AG08395 (cell line): Measurements from ENCODE around the gene ARL16.

Experiments
- DNase-seq: peaks from one replicate; pipeline ENCODE4 v3.0.0; 2012; ENCODE audit warnings: mixed read lengths, low spot score

The ARL16 gene, protein sequence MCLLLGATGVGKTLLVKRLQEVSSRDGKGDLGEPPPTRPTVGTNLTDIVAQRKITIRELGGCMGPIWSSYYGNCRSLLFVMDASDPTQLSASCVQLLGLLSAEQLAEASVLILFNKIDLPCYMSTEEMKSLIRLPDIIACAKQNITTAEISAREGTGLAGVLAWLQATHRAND

DNA sequence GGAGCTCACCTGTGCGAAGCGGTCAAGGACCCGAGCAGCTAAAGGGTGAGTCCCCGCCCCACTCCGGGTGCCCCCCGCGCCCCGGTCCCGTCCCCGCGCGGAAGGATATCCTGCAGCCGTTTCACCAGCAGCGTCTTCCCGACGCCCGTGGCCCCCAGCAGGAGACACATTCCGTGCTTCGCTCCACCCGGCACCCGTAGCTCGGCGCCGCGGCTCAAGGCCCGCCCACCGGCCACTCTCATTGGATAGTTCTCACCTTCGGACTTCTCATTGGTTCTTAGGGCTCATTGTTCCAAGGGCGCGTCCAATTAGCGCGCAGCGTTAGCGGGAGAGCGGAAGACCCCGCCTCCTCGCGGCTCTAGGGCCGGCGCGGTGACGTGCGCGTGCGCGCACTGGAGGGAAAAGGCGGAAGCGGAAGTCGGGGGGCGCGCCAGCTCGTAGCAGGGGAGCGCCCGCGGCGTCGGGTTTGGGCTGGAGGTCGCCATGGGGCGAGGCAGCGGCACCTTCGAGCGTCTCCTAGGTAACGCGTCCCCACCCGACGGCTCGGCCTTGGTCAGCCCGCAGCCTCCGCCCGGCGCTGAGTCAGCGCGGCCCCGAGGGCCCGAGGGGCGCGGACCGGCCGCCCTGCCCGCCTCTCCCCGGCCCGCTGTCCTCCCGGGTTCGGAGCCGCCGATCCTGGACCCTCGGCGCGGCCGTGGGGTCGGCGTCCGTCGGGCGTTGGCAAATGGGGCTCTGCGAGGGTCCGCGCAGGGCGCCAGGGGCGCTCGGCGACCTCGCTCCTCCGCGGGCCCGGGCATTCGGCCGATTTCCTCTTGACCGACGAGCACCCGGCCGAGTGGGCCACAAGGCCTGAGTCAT, at the start of gene ARL16, which contains the start of gene HGS:
TSS of gene ARL16 (minus strand) at position 214 of the 858 bp plus-strand sequence. CDS start at position 170, 44 bp downstream.
TSS of gene HGS (plus strand) at position 428 of the 858 bp plus-strand sequence. CDS start at position 484, 56 bp downstream.
- peak; percentile 100 for DNase-seq

DNA sequence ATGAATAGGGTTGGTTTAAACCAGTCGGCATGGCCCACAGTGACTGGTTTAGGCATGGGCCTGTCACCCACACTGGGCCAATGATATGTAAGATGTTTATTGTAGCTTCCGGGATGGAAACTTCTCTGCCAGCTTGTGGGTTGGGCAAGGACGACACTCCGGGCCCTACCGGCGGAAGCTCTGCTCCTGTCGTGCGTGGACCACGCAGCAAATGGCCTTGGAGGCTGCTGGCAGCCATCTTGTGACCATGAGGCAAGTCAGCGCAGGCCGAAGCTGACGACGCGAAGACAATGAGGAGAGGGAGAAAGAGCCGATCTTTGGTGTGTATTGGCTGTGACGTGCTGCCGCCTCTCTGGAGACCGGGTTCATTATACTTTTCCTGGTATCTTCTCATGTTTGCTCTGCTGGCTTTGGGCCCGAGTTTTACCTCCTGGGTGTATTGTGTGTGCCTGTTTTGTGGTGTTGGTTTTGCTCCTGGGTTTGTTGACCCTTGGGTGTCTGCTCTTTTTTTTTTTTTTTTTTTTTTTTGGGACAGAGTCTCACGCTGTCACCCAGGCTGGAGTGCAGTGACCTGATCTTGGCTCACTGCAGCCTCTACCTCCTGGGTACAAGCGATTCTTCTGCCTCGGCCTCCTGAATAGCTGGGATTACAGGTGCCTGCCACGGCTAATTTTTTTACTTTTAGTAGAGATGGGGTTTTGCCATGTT, 43.9 kb upstream of the ARL16 start:
- no peak for DNase-seq

DNA sequence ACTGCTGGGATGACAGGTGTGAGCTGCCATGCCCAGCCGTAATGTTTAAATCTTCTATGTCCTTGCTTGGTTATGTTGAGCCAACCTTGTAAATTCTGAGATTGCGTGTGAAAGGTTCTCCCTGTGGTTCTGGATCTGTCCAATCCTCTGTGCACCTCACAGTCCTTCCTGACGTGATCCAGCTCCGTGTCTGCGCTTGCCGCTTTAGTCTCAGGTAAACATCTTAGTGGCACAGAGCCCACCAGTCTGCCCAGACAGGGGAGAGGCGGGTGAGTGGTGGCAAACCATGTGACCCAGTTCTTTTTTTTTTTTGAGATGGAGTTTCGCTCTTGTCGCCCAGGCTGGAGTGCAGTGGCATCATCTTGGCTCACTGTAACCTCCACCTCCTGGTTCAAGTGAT, 42.4 kb upstream of the ARL16 start:
- DNase-seq = no peak

DNA sequence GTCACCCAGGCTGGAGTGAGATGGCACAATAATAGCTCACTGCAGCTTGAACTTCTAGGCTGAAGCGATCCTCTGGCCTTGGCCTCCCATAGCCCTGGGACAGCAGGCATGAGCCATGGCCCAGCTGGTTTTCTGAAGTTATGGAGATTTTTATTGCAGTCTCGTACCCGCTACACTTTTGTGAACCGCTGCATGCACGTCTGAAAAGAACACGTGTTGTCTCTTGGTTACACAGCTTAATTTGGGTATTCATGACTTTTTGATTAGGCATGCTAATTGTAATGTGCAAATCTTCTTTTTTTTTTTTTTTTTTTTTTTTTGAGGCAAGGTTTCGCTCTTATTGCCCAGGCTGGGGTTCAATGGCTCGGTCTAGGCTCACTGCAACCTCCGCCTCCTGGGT, 41.8 kb upstream of the ARL16 start:
- DNase-seq = no peak

DNA sequence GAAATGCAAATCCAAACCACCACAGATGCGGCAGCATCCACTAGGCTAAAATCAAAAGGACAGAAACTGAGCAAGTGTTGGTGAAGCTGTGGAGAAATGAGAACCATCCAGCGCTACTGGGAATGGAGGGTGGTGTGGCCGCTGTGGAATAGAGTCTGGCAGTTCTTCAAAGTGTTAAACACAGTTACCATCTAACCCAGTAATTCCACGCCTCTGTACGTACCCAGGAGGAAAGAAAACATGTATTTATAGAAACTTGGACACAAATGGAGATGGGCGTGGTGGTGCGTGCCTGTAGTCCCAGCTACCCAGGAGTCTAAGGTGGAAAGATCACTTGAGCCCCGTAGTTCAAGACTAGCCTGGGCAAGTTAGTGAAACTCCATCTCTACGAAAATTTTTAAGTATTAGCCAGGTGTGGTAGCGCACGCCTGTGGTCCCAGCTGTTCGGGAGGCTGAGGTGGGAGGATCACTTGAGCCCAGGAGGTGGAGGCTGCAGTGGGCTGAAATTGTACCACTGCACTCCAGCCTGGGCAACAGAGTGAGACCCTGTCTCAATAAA, 40.1 kb upstream of the ARL16 start:
- no peak for DNase-seq

DNA sequence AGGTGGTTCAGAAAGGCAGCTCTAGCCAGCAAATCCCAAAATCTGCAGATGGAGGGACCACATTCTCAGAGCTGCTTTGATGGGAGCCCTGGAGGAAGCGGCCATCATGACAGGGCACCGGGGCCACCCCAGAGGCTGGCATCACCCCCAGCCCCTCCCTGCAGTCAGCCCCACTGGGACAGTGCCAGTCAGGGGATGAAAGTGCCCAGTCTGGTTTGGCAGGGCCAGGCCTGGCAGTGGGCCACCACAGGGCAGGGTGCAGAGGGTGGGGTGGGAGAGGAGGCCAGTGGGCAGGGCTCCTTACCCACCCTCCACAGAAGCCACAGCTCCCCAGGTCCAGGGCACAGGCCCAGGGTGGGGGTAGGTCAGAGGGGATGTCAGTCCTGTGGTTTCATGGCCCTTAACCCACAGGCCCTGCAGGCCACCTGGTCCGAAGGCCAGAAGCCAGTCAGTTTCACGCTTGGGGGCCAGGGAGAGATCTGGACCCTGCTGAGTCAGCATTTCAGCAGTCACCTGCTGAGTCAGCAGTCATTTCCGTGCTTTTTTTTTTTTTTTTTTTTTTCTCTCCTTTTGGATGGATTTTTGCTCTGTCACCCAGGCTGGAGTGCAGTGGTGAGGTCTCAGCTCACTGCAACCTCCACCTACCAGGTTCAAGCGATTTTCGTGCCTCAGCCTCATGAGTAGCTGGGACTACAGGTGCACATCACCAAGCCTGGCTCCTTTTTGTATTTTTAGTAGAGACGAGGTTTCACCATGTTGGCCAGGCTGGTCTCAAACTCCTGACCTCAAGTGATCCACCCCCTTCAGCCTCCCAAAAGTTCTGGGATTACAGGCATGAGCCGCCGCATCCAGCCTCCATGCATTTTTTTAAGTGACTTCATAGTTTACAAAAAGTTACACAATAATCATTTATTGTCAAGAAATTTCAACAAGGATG, 38.9 kb upstream of the ARL16 start:
- no peak for DNase-seq

DNA sequence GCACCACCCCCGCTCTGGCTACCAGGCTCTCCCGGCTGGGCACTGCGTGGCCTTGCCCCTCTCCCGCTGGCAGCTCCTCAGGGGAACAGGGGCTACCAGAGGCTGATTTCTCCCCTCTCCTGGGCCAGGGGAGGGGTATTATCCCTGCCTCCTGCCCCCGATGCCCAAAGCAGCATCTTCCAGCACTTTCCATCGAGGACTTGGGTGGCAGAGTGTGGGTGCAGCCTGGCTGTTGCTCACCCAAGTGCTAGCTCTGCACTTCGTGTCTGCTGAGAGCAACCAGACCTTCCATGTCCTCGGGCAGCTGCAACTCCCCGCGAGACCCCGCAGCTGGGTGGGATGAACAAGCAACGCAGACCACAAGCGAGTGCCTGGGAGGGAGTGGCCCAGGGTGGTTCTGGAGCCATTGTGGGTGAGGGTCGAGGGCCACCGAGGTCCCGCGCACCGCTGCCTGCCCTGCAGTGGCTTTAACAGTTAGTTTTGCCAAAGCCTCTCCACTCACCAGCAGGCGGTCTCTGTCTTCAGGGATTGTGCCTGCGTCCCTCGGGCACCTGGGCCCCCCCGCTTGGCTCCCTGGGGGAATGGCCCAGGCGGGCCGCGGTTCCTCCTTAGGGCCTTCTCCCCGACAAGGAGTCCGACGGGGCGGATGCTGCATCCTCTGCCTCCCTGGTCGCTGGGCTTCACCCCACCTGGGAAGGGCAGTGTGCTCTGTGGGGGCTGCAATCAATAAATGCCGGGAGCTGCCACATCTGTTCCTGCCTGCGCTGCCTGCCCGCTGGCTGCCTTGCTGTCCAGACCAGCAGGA, 36.9 kb upstream of the ARL16 start:
- no peak for DNase-seq

DNA sequence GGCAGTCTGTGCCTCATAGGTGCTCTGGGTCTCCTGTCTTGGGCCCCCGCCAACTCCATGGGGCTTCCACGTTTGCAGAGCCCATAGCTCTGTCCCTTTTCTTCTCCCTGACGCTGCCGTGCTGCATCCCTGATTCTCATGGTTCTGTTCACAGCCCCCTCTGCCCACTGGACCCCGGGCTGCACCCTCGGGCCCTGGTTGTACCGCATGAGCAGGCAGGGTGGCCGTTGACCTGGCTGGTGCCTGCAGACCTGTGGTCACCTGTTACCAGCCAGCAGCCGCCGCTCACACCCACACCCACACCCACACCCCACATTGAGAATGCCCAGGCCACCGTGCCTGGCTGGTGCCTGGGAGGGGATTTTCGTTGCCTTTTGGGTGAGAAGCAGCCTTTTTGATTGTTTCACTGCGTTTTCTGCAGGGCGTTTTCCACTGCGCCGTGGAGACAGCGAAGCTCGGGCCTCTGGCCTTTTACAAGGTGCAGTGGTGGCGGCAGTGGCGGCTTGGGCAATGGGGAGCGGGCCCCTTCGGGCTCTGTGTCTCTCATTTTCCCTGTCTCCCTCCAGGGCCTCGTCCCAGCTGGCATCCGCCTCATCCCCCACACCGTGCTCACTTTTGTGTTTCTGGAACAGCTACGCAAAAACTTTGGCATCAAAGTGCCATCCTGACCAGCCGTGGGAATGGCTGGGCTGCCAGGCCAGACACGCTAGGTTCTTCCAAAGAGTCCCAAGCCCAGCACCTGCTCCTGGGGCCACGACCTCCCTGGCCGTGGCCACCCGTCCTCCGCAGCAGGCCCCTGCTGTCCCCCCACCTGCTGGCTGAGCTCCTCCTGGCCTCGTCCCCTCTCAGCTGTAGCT, 36.0 kb upstream of the ARL16 start:
- no peak for DNase-seq

DNA sequence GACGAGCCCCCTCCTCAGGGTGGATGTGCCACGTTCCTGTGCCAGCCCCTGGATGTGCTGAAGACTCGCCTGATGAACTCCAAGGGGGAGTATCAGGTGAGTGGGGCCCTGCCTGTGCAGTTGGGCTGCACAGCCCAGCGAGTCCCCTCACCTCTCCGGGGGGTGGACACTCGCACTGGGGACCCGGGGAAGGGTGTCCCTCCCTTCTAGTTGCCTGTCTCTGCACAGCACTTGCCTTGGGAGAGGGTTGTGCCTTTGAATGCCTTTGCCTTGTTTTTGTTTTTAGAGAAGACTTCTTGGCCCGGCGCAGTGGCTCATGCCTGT, 34.1 kb upstream of the ARL16 start:
- no peak for DNase-seq

DNA sequence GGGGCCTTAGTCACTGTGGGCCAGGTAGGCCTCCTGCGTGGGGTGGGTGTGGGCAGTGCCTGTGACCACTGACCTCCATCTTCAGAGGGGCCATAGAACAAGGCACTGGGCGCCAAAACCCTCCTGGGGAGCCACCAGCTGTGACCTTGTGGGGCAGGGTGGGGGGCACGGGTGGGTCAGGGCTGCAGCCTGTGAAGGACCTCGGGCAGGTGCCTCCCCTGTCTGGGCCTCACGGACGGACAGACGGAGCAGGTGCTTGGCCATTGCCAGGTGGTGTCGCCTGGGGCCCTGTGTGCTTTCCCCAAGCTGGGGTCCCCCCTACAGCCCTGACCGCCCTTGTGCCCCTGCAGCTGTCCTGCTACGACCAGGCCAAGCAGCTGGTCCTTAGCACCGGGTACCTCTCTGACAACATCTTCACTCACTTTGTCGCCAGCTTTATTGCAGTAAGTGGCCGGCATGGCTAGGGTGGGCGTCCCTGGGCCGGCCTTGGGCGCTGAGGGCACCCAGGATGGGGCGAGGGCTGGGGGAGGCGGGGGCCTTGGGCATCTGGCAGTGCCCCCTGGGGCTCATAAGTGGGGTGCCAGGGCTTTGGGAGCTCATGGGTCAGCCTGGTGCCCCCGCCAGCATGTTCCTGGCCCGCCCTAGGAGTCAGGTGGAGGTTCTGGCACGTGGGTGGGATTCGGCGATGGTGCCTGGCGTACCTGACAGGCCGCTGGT, 33.6 kb upstream of the ARL16 start:
- DNase-seq = no peak

DNA sequence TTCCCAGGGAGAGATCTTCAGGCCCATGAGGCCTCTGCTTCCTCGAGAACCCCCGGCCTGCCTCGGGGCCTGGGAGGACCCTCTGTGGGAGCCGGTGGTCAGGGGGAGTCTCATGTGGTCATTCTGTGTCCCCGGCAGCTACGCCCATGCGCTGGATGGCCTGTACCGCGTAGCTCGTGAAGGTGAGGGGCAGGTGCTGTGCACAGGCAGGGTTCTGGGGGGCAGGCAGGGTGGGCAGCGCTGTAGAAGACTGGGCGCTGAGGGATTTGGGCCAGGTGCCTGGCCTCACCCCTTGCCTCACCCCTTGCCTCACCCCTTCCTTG, 33.0 kb upstream of the ARL16 start:
- no peak for DNase-seq

DNA sequence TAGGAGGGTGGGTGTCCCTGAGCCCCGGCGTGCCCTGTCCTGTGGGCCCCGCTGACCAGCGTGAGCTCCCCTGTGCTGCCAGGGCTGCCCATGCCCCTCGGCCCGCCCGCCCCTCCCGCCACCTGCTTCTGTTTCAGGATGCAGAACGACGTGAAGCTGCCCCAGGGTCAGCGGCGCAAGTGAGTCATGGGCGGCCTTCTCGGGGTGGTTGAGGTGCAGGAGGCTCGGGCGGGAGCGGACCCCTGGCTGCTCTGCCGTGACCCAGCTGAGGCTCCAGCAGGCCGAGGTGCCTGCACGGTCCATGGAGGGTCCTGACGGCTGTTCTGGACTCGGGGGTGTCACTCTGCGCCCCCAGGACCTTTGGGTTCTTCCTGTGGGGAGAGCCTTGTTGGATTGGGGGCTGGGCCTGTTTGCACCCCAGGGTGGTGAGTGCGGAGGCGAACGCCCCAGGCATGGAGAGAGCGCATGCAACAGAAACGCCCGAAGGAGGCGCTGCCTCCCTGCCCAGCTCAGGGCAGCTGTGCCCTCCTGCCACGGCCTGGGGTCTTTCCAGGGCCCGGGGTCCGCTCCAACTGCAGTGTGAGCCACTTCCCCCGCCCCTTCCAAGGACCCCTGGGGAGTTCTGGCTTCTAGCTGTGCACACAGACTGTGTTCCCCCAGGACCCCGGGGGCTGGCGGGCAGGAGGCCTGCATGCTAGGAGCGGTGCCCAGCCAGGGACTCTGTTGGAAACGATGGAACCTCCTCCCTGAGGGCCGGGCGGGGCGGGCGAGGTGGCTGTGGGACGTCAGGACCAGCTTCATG, 32.5 kb upstream of the ARL16 start:
- DNase-seq = no peak

DNA sequence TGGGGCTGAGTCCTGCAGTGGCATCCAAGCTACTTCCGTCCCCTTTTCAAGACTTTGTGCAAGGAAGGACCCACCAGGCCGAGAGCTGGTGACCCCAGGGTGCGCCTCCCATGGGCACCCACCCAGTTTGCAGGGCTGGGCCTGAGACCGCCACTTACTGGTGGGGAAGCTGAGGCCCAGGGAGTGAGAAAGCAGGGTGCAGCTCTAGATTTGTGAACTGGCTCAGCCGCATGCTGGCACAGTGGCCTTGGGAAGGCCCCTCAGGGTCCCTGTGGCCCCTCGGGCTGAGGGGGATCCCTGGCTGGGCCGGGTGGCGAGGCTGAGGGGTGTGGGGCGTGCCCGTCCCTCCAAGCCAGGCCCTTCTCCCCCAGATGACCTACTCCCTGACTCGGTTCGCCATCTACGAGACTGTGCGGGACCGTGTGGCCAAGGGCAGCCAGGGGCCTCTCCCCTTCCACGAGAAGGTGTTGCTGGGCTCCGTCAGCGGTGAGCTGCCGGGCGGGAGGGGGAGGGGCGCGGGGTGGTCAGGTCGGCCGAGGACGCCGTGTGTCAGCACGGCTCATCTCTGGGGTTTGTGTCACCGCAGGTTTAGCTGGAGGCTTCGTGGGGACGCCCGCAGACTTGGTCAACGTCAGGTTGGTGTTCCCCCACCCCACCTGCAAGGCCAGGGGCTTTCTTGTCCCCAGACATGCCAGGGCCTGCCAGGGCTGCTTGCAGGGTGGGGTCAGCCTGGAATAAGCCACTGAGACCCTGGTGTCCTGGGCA, 31.7 kb upstream of the ARL16 start:
- DNase-seq = no peak

DNA sequence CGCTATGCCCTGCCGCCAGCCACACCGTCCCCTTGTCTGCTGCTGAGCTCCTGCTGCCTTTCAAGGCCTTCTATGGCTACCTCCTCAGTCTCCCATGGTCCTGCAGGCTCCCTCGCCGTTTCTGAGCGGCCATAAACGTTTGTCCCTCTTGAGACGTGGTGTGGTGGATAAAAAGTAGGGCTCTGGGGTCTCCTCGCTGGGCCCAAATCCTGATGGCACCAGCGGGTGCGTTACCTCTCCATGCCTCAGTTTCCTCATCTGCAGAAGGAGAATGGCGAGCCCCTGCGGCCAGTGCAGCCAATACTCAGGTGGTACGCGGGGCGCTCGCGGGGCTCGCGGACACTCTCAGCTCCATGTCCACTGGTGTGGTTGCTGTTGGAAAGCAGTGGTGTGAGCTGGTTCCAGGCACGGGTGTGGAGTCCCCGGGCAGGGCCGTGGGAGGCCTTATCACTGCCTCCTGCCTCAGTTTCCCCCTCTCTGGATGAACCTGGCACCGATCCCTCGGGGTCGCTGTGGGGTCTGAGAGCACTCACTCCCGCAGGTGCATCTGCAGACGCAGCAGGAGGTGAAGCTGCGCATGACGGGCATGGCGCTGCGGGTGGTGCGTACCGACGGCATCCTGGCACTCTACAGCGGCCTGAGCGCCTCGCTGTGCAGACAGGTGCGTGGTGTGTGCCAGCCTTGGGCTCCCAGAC, 31.0 kb upstream of the ARL16 start:
- DNase-seq = no peak

DNA sequence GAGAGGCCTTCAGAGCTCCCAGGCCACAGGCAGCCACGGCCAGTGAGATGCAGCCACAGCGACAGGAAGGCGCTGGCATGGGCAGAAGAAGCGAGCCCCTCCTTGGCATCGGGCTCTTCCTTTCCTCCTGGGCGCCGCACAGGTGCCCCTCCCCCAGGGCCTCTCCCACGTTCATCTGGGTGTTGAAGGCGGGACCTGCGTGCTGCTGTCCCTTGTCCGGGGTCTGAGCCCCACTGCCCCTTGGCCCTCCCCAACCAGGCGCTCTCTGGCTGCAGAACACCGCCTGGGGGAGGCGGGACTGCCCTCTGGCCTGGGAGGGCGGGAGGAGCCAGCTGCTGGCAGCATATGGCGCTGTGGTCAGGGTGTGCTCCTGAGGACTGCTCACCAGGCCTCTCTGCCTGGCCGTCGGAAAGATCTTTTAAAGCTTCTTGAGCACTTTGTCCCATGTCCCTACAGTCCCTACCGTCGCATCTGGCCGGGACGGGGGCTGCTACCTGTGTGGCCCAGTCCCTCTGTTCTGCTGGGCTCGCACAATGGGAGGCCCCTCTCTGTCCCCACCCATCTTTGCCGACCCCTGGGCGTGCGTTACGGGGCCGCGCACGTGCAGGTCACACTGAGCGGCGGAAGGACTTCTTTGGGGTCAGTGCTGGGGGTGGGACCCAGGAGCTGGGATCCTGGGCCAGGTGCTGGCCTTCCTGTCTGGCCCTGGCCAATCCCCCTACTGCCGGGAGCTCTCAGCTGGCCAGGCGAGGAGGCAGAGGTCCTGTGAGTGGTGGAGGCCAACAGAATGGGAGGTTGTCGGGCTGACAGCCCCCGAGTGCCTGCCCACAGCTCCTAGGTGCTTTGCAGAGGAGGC, 30.2 kb upstream of the ARL16 start:
- DNase-seq = no peak

DNA sequence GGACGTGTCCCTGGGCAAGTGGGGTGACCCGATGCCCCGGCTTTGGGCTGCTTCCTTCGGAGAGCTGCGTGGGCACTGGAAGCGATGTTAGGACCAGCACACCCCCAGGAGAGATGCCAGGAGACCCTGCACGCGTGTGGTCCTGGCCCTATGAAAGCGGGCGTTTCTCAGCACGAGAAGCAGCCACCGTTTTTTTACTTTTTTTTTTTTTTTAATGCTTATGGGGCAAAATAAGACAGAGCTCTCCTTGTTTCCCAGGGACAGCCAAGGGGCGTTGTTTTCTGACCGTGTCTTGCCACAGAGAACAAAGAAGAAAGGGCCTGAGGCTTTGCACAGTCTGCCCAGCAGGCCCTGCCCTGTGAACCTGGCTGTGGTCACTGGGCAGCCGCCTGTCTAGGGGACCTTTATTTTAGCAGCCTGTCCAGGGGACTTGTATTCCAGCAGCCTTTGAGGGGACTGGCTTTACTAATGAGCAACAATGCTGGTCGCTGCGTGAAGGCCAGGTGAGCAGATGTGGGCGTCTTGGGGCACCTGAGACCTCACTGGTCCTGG, 29.5 kb upstream of the ARL16 start:
- DNase-seq = no peak
